SKM-1 (cell line): ENCODE data around the gene BAG2.

Experiments used
- DNase-seq: peaks from one replicate; lab custom pipeline; 2025; ENCODE audit not compliant: unreplicated experiment; lab: John Stamatoyannopoulos, UW

The BAG2 gene

GRCh38 chr6:57173886-57174510 is 1.9 kb downstream of the BAG2 start:
- DNase-seq: no peak

DNA sequence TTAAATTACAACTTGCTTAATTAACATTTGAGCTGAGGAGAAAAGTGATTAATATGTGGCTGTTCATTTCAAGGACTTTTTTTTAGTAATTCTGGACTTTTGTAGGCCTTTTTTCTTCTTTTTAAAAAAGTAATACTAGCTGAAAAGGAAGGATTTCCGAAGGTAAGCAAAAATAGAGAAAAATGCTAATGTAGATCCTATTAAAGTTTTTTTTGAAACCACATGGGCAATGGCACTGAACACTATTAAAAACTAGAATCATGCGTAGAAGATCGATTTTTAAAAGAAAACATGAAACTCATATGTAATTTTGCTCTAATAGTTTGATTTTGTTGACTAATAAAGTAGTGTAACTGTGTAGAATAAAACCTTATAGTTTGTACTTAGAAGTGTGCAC is 2.4 kb downstream of the BAG2 start:
- DNase-seq: no peak

DNA sequence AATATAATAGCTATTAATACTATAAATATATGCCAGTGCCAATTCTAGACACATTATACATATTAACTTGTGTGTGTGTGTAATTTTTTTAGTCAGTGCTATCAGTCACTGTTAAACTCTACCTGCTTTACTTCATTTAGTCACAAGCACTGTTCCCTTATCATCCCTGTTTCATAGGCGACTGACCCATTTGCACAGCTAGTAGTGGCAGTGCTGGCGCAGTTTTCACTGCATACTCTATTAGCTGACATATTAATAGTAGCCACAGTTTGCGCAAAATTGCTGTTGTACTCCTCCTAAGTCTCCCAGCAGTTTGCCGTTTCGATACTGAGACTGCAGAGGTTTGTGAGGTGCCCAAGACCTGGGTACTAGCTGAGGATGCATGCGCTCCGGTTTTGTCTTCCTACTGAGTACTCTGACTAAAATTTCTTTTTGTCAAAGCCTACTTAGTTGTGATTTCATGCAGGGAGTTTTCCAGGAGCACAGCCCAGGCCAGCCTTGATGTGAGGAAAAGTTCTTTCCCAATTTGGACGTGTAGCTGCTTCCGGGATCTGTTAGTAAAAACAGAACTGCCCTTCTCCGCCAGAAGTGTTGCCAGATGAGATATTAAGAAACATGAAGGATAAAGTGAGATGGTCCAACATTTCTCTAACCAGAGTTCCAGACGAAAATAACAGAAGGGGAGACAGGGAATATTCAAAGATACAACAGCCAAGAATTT is 5.6 kb downstream of the BAG2 start:
- DNase-seq: no peak

GRCh38 chr6:57180596-57180995 is 8.5 kb downstream of the BAG2 start:
- no peak for DNase-seq

GRCh38 chr6:57182017-57182432 is 9.9 kb downstream of the BAG2 start:
- no peak for DNase-seq

- no peak for DNase-seq
Measured at GRCh38 chr6:57183336-57183735, 11.2 kb downstream of the BAG2 start.

- no peak for DNase-seq
Measured at GRCh38 chr6:57190140-57190539, 18.0 kb downstream of the BAG2 start.

DNA sequence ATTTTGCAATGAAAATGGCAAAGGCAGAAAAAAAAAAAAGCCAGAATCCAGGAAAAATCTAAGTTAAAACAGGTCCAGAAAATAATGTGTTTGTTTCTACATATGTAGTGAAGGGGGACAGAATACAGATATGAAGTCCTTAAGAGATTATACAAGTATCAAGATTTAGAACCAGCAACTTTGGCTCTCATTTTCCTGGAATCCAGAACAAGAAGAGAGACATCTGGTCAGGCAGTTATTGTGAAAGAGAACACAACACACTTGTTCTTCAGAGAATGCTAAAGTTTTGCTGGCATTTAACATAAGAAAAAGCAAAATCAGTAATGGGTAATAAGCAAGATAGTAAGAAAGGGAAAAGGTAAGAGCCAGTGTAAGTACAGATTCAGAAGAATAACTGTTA is 21.1 kb downstream of the BAG2 start:
- no peak for DNase-seq

- DNase-seq: no peak
Measured at GRCh38 chr6:57195457-57195856, 23.3 kb downstream of the BAG2 start.

- DNase-seq: no peak
Measured at GRCh38 chr6:57198926-57199636, 27.0 kb downstream of the BAG2 start.

GRCh38 chr6:57201718-57202117 is 29.6 kb downstream of the BAG2 start:
- DNase-seq: no peak

GRCh38 chr6:57205550-57206328 is 33.6 kb downstream of the BAG2 start:
- DNase-seq: no peak

DNA sequence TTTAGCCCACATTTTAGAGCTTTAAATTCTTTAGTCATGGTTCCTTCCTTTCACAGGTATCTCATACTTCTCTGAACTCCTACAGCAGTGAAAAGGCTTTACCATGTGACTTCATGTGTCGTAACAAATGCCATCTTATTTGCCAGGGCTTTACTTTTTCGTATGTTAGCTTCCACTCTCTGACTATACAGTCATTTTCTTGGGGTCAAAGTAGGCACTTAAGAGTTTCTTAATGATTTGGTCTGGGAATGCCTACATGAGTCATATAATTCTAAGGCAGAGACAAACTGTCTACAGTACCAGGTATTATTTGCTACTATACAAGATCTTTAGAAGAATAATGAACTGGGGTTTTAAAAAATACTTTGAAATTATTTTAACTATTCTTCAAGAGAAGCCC is 35.0 kb downstream of the BAG2 start:
- DNase-seq: no peak

DNA sequence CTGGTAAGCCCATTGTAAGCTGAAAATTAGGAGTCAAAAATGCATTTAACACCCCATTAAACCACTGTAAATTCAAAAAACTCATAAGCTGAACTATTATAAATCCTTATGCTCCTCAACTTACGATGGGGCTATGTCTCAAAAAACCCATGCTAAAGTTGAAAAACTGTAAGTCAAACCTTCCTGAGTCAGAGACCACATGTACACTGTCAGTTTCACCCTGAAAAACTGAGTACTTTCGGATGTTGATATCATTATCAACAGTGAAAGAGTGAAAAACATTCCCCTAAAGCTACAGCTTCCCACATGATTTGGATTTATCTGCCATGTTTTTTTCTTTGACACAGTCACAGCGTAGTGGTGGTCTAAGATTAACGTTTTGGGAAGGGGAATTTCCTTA is 35.7 kb downstream of the BAG2 start:
- DNase-seq: no peak

- DNase-seq: no peak
Measured at GRCh38 chr6:57209030-57209429, 36.9 kb downstream of the BAG2 start.

DNA sequence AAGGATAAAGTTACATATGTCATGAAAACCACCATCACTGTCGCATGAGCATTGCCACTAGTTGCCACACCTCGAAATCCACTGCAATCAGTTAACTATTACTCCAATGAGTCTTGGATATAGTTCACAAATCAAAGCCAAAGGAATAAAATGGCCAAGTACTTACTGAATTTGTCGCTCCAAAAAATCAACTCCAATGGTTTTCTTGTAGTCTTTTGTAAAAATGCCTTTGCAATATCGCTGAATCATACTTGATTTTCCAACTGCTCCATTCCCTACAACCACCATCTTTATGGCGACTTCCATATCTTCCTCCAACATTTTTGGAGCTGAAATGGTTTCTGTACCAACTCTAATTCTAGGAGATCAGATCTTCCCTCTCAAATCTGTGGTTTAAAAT is 37.9 kb downstream of the BAG2 start:
- DNase-seq: no peak

DNA sequence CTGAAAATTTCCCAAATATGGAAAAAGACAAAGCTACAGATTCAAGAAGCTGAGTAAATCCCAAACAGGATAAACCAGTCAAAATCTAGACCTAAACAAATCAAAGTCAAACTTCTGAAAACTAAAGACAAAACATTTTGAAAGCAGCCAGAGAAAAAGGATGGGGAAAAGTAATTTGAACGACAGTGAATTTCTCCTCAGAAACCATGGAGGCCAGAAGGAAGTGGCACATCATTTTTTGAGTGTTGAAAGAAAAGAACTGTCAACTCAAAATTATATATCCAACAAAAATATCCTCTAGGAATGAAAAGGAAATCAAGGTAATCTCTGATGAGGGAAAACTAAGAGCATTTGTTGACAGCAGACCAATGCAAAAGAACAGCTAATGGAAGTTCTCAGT is 43.1 kb downstream of the BAG2 start:
- no peak for DNase-seq

- no peak for DNase-seq
Measured at GRCh38 chr6:57216235-57217101, 44.3 kb downstream of the BAG2 start.

- no peak for DNase-seq
Measured at GRCh38 chr6:57217270-57217669, 45.1 kb downstream of the BAG2 start.

- DNase-seq: no peak
Measured at GRCh38 chr6:57220083-57220703, 48.1 kb downstream of the BAG2 start.
